Sigmoid colon (tissue), 4 donors: ENCODE measurements around the gene LRRIQ1.
"Not testable (repeated sequence)": the region's sequence is repeated elsewhere in the genome, so short reads cannot be mapped to it uniquely, and the experiment has no call there.

ENCODE experiments used
- EP300 ChIP-seq, 4 donors: sonication (generic); formaldehyde crosslinking; IDR thresholded peaks; one replicate each; pipeline ENCODE4 v1.6.1; 2017; ENCODE audit warnings: antibody characterized with exemption in 4 of 4
- POLR2A ChIP-seq, 2 donors: fragments of 450-650 bp; IDR thresholded peaks; one replicate each; pipeline ENCODE4 v1.6.1; 2016; ENCODE audit warnings: antibody characterized with exemption in 2 of 2, mild to moderate bottlenecking in 2 of 2, moderate library complexity in 2 of 2
- POLR2AphosphoS5 ChIP-seq, 4 donors: sonication (generic); formaldehyde crosslinking; IDR thresholded peaks; one replicate each; pipeline ENCODE4 v1.6.1; 2017; ENCODE audit warnings: antibody characterized with exemption in 4 of 4
- TF ChIP-seq, protein P1 (sequence below), 4 experiments: fragments of 450-650 bp in 3 of 4; fragments of 200-600 bp in 1 of 4; IDR thresholded peaks; one replicate each; pipeline ENCODE4 v1.5.1; 2016 to 2019; ENCODE audit warnings: antibody characterized with exemption in 4 of 4, mild to moderate bottlenecking in 3 of 4, moderate library complexity in 2 of 4

- TF ChIP-seq, protein P1, sequence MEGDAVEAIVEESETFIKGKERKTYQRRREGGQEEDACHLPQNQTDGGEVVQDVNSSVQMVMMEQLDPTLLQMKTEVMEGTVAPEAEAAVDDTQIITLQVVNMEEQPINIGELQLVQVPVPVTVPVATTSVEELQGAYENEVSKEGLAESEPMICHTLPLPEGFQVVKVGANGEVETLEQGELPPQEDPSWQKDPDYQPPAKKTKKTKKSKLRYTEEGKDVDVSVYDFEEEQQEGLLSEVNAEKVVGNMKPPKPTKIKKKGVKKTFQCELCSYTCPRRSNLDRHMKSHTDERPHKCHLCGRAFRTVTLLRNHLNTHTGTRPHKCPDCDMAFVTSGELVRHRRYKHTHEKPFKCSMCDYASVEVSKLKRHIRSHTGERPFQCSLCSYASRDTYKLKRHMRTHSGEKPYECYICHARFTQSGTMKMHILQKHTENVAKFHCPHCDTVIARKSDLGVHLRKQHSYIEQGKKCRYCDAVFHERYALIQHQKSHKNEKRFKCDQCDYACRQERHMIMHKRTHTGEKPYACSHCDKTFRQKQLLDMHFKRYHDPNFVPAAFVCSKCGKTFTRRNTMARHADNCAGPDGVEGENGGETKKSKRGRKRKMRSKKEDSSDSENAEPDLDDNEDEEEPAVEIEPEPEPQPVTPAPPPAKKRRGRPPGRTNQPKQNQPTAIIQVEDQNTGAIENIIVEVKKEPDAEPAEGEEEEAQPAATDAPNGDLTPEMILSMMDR (IDR thresholded peaks at IDR 0.05) = not testable (repeated sequence)
- not testable (repeated sequence) for TF ChIP-seq POLR2A, EP300, POLR2AphosphoS5 (IDR thresholded peaks at IDR 0.05)
Observed at GRCh38 chr12:85203809-85204208, 167.7 kb downstream of the LRRIQ1 start.
